Endothelial cell (in vitro differentiated cells): ENCODE measurements around the gene SPOCK1. TPM values are rescaled to one million over a fixed set of nuclear protein-coding genes. Genes with fewer than 3 reads are reported as not detected.

ENCODE experiments used
- DNase-seq: peaks from one replicate; pipeline ENCODE4 v3.0.0; 2021; ENCODE audit warnings: low spot score
- H3K27ac Mint-ChIP-seq: one replicate; pipeline ENCODE4 v1.8.0; 2021; ENCODE audit warnings: mixed read lengths, inconsistent platforms; ENCODE audit not compliant: unreplicated experiment
- H3K27me3 Mint-ChIP-seq: one replicate; pipeline ENCODE4 v1.8.0; 2021; ENCODE audit warnings: mild to moderate bottlenecking, moderate library complexity, mixed read lengths, inconsistent platforms; ENCODE audit not compliant: unreplicated experiment
- H3K36me3 Mint-ChIP-seq: one replicate; pipeline ENCODE4 v1.8.0; 2021; ENCODE audit warnings: mild to moderate bottlenecking, low read depth, mixed read lengths, inconsistent platforms; ENCODE audit not compliant: unreplicated experiment
- H3K4me1 Mint-ChIP-seq: one replicate; pipeline ENCODE4 v1.8.0; 2021; ENCODE audit warnings: mild to moderate bottlenecking, mixed read lengths, inconsistent platforms; ENCODE audit not compliant: unreplicated experiment
- H3K4me3 Mint-ChIP-seq: one replicate; pipeline ENCODE4 v1.8.0; 2021; ENCODE audit warnings: mild to moderate bottlenecking, mixed read lengths, inconsistent platforms; ENCODE audit not compliant: unreplicated experiment
- H3K9me3 Mint-ChIP-seq: one replicate; pipeline ENCODE4 v1.8.0; 2021; ENCODE audit warnings: mixed read lengths, inconsistent platforms; ENCODE audit not compliant: unreplicated experiment
- total RNA-seq: library from RNA; stranded (reverse); fragmentation: NEBNext Ultra II Directional; extraction: Animal tissue kit (Norgen Biotek cat#: 25700); gene quantifications from one replicate; pipeline ENCODE4 v1.2.1, GENCODE V29; 2021; ENCODE audit not compliant: unreplicated experiment
- TF ChIP-seq, protein P1 (sequence below): fragments of 200-600 bp; sonication (generic); IDR thresholded peaks from one replicate; pipeline ENCODE4 v1.5.0; 2021; ENCODE audit warnings: antibody characterized with exemption; ENCODE audit not compliant: unreplicated experiment

SPOCK1 gene
- total RNA-seq, 1 donor from 2014 or later, result 8.7 TPM

DNA sequence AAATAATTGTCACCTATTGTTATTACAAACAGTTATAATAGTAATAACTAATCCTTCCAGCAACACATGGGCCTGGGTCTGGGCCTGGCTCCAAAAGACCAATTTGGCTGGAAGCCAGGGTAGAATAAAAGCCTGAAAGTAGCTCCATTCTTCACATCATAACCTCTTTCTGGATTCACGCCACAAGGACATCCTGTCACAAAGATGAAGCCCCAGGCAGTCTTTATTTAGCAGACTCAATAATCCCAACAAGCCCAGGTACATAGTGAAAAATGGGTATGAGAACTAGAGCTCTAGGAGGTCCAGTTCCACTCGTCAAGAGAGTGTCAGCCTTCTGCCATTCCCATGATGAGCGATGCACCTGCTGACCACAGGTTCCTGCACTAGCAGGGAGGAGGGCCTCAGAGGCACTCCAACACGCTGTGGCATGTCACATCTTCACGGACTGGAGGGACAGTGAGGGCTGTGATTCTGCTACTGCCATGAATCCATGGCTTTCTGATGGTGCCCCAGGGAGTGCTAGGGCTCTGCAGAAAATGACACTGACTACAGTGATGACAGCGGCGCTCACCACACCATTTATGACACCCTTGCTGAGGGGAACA, 124.9 kb downstream of the SPOCK1 start:
- TF ChIP-seq, protein P1, sequence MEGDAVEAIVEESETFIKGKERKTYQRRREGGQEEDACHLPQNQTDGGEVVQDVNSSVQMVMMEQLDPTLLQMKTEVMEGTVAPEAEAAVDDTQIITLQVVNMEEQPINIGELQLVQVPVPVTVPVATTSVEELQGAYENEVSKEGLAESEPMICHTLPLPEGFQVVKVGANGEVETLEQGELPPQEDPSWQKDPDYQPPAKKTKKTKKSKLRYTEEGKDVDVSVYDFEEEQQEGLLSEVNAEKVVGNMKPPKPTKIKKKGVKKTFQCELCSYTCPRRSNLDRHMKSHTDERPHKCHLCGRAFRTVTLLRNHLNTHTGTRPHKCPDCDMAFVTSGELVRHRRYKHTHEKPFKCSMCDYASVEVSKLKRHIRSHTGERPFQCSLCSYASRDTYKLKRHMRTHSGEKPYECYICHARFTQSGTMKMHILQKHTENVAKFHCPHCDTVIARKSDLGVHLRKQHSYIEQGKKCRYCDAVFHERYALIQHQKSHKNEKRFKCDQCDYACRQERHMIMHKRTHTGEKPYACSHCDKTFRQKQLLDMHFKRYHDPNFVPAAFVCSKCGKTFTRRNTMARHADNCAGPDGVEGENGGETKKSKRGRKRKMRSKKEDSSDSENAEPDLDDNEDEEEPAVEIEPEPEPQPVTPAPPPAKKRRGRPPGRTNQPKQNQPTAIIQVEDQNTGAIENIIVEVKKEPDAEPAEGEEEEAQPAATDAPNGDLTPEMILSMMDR, result no peak
- no peak overlapping the region for H3K27ac Mint-ChIP-seq
- no peak for DNase-seq
- no peaks in the 10 kb centered on the region for H3K27me3 Mint-ChIP-seq
- H3K4me1 Mint-ChIP-seq, result no peaks in the 10 kb centered on the region
- H3K4me3 Mint-ChIP-seq, result no peak overlapping the region
- H3K36me3 Mint-ChIP-seq, result no peaks in the 10 kb centered on the region
- no peaks in the 10 kb centered on the region for H3K9me3 Mint-ChIP-seq

DNA sequence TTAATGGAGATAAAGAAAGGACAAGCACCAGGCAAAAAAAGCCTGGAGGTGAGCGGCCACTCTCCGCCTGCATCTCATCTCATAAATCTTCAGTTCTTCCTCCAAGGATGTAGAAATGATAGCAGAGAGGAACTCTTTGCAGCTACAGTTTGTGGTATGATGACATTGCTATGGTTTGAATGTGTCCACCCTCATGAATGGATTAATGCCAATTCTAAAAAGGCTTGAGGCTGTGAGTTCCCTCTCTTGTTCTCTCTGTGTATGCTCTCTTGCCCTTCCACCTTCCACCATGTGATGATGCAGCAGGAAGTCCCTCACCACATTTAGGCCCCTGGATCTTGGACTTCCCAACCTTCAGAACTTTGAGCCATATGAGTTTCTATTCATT, 126.4 kb downstream of the SPOCK1 start:
- TF ChIP-seq, protein P1, result no peak
- no peaks in the 10 kb centered on the region for H3K36me3 Mint-ChIP-seq
- no peaks in the 10 kb centered on the region for H3K4me1 Mint-ChIP-seq
- H3K4me3 Mint-ChIP-seq, result no peak overlapping the region
- no peaks in the 10 kb centered on the region for H3K9me3 Mint-ChIP-seq
- no peak for DNase-seq
- peaks cover 2% of the 10 kb centered on the region for H3K27me3 Mint-ChIP-seq
- no peak overlapping the region for H3K27ac Mint-ChIP-seq

DNA sequence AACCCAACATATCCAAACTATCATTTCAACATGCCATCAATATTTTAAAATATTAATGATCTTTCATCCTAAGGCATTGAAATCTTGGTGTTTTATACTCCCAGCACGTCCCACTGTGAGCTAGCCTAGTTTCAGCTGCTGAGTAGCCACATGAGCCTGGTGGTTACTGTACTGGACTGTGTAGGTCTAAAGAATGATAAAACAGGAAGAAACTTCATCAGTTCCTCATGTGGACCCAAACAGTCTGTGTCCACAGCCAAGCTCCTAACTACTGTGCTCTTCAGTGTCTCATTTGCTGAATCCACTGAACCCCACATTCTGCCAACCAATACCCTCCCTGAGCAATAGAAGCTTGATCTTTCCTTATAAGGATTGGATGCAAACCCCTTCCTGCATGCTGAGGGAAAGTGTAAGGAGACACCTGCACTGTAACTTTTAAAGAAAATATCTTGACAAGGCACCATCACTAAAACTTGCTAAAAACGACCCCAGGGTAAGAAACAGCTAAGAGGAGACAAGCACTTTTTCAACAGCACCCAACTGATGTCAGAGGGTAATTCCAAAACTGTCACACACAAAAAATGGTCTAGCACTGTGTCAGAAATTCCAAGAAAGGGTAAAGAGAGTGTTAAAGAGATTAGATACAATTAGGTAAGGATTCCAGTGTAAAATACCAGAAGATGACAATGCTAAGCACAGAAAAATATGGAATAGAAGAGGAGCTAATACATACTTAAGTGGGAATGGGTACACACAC, 126.9 kb downstream of the SPOCK1 start:
- Mint-ChIP-seq H3K27me3 (peaks cover 2% of the 10 kb centered on the region), H3K9me3 (no peaks in the 10 kb centered on the region), H3K4me3 (no peak overlapping the region), H3K27ac (no peak overlapping the region), H3K36me3 (no peaks in the 10 kb centered on the region), H3K4me1 (no peaks in the 10 kb centered on the region)
- TF ChIP-seq, protein P1, result no peak
- no peak for DNase-seq

DNA sequence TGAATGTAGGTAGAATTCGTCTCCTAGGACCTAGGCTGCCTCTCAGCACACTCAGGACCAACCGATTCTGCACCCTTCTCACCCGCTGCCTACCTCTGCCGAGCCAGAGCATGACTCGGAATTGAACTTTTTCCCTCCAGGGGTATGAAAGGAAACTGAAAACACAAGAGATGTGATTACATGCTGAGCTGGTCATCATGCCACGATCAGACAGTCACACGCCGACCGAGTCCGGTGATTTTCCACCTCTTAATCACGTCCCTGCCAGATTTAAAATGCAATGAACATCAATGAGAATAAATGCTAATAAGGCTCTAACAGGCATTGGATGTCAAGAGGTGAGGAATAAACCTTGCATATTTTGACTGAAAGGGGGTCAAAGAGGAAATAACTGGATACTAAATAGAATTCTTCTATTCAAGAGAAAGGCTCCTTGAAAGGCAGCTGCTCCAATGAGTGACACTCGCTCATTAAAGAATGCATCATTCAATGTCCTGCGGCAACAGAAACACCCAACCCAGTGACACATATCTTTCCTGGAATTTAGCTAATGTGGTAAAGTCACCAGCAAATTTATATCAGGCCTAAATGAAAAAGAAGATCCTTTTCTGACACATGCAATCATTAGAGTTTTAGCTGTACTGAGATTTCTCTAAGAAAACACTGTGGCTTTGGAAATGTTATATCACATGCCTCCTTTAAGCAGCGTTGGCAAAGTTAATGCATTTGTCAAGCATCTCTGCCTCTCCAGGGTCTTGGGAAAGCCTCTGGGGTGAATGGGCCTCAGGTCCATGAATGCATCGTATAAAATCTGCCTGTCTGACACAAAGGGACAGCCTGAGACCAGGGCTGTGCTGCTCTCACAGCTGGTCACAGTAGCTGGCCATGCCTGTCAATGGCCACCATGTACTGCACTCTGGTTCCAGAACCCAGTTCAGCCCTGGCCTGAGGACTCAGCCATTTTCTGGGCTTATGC, 128.7 kb downstream of the SPOCK1 start:
- Mint-ChIP-seq H3K36me3 (no peaks in the 10 kb centered on the region), H3K4me3 (no peak overlapping the region), H3K4me1 (no peaks in the 10 kb centered on the region), H3K9me3 (no peaks in the 10 kb centered on the region), H3K27me3 (peaks cover 2% of the 10 kb centered on the region), H3K27ac (no peak overlapping the region)
- TF ChIP-seq, protein P1, result no peak
- no peak for DNase-seq
